Stomach smooth muscle (tissue), 2 donors: ENCODE data around the gene TRAPPC1.

Source experiments
- H3K27ac ChIP-seq: one replicate; pipeline ENCODE4 v1.7.0; 2013; ENCODE audit warnings: mild to moderate bottlenecking, low read length, inconsistent platforms
- H3K27me3 ChIP-seq, 2 donors: one replicate each; pipeline ENCODE4 v1.7.0; 2013; ENCODE audit warnings: low read length in 2 of 2; ENCODE audit not compliant: insufficient read depth in 2 of 2, control insufficient read depth in 1 of 2
- H3K36me3 ChIP-seq, 2 donors: one replicate each; pipeline ENCODE4 v1.7.0; 2013; ENCODE audit warnings: low read length in 2 of 2; ENCODE audit not compliant: control insufficient read depth in 2 of 2, insufficient read depth in 2 of 2
- H3K4me1 ChIP-seq: one replicate; pipeline ENCODE4 v1.7.0; 2013; ENCODE audit warnings: low read length; ENCODE audit not compliant: control insufficient read depth, insufficient read depth
- H3K4me3 ChIP-seq, 2 donors: one replicate each; pipeline ENCODE4 v1.7.0; 2013; ENCODE audit warnings: low read length in 2 of 2
- H3K9ac ChIP-seq, 2 donors: one replicate each; pipeline ENCODE4 v1.7.0; 2013; ENCODE audit warnings: low read length in 2 of 2, mild to moderate bottlenecking in 1 of 2
- H3K9me3 ChIP-seq, 2 donors: one replicate each; pipeline ENCODE4 v1.7.0; 2013; ENCODE audit warnings: low read length in 2 of 2; ENCODE audit not compliant: control insufficient read depth in 2 of 2
- donor health status: healthy.
- donor health status: Pancreatic carcinoma.

The TRAPPC1 gene

DNA sequence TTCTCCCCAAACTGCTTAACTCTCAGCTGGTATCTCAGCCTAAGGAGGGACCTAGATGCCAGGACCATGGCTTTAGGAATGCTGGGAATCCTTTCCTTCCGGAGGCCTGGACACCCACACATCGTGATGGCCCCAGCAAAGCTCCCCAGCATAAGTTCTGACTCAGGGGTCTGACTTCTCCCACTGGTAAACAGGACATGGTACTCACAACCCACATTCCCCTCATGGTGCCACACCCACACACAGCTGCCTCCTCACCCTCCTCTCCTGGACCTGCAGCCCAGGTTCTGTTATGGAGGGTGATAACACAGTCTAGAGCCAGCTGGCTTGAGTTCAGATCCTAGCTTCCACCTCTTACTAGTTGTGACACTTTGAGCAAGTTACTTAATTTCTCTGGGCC, 14.9 kb downstream of the TRAPPC1 start:
- H3K9ac ChIP-seq, result no peak overlapping the region
- H3K27me3 ChIP-seq, result no peaks in the 10 kb centered on the region
- peak overlapping the region in 1 of 2 donors; percentile 84 for H3K4me3 ChIP-seq
- H3K36me3 ChIP-seq, result peaks cover 0 to 2% of the 10 kb centered on the region in 2 donors
- H3K9me3 ChIP-seq, result no peaks in the 10 kb centered on the region
- H3K4me1 ChIP-seq, result peaks cover 22% of the 10 kb centered on the region
- H3K27ac ChIP-seq, result peak overlapping the region; percentile 80

DNA sequence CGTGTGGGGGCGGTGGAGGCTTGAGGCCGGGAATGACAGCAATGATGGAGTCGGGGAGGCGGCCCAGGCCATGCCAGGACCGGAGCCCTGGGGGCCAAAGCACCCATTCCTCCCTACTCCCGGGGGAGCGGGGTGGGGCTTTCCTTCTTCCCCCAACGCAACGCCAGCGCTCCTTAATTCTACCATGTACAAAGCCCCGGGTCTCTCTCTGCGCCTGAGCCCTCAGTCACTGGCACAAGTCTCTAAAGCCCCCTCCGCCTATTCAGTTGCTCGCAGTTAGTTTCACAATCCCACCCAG, 15.4 kb downstream of the TRAPPC1 start:
- Histone ChIP-seq H3K27me3 (no peaks in the 10 kb centered on the region), H3K9ac (peak overlapping the region; percentile 73 to 81), H3K4me1 (peaks cover 22% of the 10 kb centered on the region), H3K9me3 (no peaks in the 10 kb centered on the region), H3K36me3 (peaks cover 0 to 5% of the 10 kb centered on the region in 2 donors), H3K27ac (peak overlapping the region; percentile 80), H3K4me3 (peak overlapping the region; percentile 67 to 84)

DNA sequence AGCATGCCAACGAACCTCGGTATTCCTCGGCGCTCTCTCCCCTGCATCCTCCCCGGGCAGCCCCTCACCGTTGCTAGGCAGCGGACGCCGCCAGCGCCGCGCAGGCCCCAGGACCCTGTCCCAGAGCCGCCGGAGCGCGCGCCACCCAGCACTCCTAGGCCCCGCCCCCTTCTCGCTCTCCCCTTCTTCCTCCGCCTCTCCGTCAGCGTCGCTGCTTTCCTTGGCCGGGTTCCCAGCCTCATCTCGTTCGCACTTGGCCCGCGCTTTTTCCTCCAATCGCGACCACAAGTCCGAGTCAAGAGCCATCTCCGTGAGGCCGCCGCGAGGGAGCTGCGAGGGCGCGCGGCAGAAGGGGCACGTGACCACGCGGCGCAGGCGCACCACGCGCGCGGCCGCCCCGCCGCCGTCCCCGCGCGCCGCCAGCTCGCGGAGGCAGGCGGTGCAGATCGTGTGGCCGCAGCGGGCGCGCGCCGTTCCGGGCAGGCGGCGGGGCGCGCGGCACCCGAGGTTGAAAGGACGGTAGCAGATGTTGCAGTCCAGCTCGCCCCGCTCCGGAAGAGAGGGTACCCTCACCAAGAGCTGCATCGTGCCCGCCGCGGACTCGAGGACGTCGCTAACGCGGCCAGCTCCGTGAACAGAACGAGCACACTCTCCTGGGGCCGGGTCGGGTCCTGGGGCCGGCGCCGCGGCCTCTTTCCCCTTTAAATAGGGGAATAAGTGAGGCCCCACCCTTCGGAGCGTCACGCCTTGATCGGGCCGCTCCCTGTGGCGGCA, 15.9 kb downstream of the TRAPPC1 start, which contains the start of gene RNF227:
Gene RNF227, minus strand, starts transcription at position 679 of the 774 bp plus-strand sequence. Its CDS starts 94 bp downstream, at position 585.
- Histone ChIP-seq H3K36me3 (peaks cover 3 to 6% of the 10 kb centered on the region in 2 donors), H3K4me3 (peak within 1 kb of the TSS; percentile 84 to 88), H3K9ac (peak within 1 kb of the TSS; percentile 73 to 81), H3K27me3 (no peaks in the 10 kb centered on the region), H3K9me3 (no peaks in the 10 kb centered on the region), H3K27ac (peak within 1 kb of the TSS; percentile 87), H3K4me1 (peaks cover 22% of the 10 kb centered on the region)

DNA sequence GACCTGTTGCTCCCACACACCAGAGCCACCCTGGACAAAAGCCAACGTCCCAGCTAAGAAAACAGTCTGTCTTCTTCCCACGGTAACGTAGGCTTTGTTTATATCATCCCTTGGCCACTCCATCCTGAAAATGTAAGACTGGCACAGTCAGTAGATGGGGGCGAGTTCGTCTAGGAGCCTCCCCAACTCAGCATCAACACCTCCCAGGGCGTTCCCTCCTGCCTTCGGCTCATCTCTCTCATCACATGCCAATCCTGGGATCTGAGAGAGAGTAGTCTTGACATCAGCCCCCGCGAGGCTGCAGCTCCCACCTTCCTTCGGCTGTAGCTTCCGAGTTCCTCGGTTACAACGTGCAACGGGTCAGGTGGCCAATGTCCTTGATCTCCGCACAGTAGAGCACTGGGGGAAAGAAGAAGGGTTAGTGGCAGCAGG, 16.6 kb downstream of the TRAPPC1 start:
- Histone ChIP-seq H3K27ac (peak overlapping the region; percentile 87), H3K36me3 (peaks cover 8 to 11% of the 10 kb centered on the region in 2 donors), H3K9ac (peak overlapping the region; percentile 69 to 73), H3K27me3 (no peaks in the 10 kb centered on the region), H3K9me3 (no peaks in the 10 kb centered on the region), H3K4me1 (peaks cover 22% of the 10 kb centered on the region), H3K4me3 (peak overlapping the region; percentile 84 to 88)

DNA sequence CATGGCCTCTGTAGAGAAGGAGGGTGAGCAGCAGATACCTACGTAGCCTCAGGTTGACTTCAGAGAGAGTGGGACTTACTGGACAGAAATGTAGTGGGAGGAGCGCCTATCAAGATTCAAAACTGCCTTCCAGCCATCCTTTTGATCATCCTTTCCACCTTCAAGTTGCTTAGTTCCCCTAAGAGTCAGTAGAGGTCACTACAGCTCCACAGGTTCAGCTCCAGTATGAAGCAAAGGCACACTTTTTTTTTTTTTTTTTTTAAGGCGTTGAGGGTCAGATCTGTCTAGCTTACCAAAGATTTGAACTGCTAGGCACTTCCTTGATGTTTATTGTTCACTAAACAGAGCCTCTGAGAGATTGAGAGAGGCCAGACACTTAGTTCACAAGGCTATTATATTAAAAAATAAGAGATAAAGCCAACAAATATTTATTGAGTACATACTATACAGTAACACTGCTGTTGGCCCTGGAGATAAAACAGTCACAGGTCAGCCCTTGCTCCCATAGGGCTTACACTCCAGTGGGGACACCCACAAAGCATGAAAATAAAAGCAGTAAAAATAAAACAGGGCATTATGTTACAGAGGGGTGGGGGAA, 18.7 kb downstream of the TRAPPC1 start:
- no peaks in the 10 kb centered on the region for H3K27me3 ChIP-seq
- H3K36me3 ChIP-seq, result peaks cover 23 to 24% of the 10 kb centered on the region in 2 donors
- no peak overlapping the region for H3K9ac ChIP-seq
- H3K4me3 ChIP-seq, result no peak overlapping the region
- H3K27ac ChIP-seq, result no peak overlapping the region
- H3K9me3 ChIP-seq, result no peaks in the 10 kb centered on the region
- peaks cover 22% of the 10 kb centered on the region for H3K4me1 ChIP-seq

DNA sequence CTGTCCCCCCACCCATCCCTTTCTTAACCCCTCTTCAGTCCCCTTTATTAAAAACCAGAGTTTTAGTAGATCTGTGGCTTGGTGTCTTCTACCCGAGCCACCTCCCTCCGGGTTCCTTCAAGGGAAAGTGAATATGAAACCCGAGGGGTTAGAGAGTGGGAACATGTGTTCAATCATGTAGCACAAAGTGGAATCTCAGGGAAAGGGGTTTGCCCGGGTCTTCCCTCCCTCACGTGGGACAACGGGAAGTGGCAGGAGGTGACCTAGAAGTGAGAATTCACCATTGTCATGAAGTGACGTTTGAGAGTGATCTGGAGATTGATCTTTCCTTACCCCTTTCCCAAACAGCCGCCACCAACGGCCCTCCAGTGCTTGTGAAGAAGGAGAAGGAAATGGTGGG, 20.6 kb downstream of the TRAPPC1 start:
- Histone ChIP-seq H3K4me1 (peaks cover 13% of the 10 kb centered on the region), H3K36me3 (peaks cover 30 to 39% of the 10 kb centered on the region in 2 donors), H3K27me3 (no peaks in the 10 kb centered on the region), H3K4me3 (no peak overlapping the region), H3K9me3 (no peaks in the 10 kb centered on the region), H3K9ac (no peak overlapping the region), H3K27ac (no peak overlapping the region)

DNA sequence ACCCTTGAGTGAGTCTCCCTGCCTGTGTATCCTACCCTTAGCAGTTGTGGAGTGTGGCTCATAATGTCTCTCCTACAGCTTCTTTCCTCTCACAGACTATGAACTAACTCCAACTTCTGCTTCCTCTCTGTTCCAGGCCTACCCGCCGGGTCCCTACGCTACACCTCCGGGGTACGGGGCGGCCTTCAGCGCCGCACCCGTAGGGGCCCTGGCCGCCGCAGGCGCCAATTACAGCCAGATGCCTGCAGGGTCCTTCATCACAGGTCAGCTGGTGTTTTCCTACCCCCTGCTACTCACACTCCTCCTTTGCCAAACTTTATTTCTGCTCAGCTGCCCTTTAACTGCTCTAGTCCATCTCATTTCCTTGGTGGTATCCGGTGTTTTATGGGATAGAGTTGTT, 21.0 kb downstream of the TRAPPC1 start:
- no peaks in the 10 kb centered on the region for H3K9me3 ChIP-seq
- no peak overlapping the region for H3K9ac ChIP-seq
- no peaks in the 10 kb centered on the region for H3K27me3 ChIP-seq
- peaks cover 10% of the 10 kb centered on the region for H3K4me1 ChIP-seq
- no peak overlapping the region for H3K27ac ChIP-seq
- H3K36me3 ChIP-seq, result peaks cover 31 to 43% of the 10 kb centered on the region in 2 donors
- no peak overlapping the region for H3K4me3 ChIP-seq

DNA sequence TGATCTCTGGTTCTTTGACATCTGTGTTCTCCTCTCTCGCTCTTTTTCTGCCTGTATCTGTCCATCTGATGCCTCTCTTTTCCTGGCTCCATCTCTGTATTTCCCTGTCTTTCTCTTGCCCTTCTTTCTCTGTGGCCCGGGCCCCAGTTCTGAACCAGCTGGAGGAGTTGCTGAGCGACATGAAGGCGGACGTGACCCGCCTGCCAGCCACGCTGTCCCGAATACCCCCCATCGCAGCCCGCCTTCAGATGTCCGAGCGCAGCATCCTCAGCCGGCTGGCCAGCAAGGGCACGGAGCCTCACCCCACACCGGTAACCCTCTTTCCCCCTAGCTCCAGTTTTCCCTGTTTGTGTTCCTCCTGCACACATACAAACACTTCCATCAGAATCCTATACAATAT, 21.5 kb downstream of the TRAPPC1 start:
- Histone ChIP-seq H3K4me3 (no peak overlapping the region), H3K27me3 (no peaks in the 10 kb centered on the region), H3K4me1 (peaks cover 7% of the 10 kb centered on the region), H3K36me3 (peaks cover 35 to 47% of the 10 kb centered on the region in 2 donors), H3K9ac (no peak overlapping the region), H3K9me3 (no peaks in the 10 kb centered on the region), H3K27ac (no peak overlapping the region)

DNA sequence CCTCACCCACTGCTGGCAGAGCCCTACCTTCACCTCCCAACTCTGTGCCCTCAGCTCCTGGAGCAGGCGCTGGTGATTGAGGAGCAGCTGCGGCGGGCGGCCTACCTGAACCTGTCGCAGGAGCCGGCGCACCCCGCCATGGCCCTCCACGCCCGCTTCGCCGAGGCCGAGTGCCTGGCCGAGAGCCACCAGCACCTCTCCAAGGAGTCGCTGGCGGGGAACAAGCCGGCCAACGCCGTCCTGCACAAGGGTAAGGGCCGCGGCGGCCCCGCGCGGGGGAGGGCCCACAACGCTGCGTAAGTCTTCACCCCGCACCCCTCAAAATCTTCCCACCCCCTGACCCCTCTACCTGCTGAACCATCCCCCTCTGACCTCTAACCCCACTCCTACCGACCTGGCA, 22.7 kb downstream of the TRAPPC1 start:
- H3K36me3 ChIP-seq, result peaks cover 47 to 57% of the 10 kb centered on the region in 2 donors
- no peak overlapping the region for H3K4me3 ChIP-seq
- H3K27ac ChIP-seq, result no peak overlapping the region

DNA sequence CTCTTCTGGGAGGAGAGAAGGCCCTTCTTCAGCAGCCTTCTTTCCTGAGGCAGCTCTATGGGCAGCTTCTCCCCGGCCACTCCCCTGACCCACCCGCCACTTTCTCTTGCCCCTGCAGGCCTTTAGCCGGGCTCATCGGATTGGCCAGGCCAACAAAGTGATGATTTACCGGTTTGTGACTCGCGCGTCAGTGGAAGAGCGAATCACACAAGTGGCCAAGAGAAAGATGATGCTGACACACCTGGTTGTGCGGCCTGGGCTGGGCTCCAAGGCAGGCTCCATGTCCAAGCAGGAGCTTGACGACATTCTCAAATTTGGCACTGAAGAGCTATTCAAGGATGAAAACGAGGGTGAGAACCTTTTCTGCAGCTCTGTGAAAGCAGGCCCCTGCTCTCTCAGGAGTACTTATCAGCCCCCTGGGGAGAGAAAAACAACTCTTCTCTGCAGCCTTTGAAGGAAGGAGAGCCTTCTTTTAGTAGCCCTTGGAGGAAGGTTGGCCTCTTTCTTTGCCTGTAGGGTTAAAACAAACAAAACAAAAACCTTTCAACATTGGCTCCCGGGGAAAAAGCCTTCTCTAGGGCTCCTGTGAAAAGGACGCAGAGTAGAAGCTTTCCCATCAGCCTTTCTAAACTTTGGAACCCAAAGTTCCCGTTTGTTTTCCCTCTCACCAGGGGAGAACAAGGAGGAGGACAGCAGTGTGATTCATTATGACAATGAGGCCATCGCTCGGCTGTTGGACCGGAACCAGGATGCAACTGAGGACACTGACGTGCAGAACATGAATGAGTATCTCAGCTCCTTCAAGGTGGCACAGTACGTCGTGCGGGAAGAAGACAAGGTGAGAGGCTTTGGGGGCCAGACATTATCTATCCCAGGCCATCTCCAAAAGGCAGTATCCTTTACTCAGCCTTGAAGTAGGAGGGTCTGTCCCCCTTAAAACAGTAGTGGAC, 28.3 kb downstream of the TRAPPC1 start:
- Histone ChIP-seq H3K9me3 (no peaks in the 10 kb centered on the region), H3K27ac (no peak overlapping the region), H3K27me3 (no peaks in the 10 kb centered on the region), H3K36me3 (peaks cover 70 to 83% of the 10 kb centered on the region in 2 donors), H3K9ac (no peak overlapping the region), H3K4me3 (no peak overlapping the region), H3K4me1 (no peaks in the 10 kb centered on the region)

More for the DNA sequence above, 22.7 kb downstream of the TRAPPC1 start:
- Histone ChIP-seq H3K27me3 (no peaks in the 10 kb centered on the region), H3K9me3 (no peaks in the 10 kb centered on the region), H3K9ac (no peak overlapping the region), H3K4me1 (no peaks in the 10 kb centered on the region)
